ENCODE data around the gene RNF152.

RNF152 gene

GRCh38 chr18:61817086-61817485 lies 75.7 kb downstream of the RNF152 start:
- Histone ChIP-seq H3K4me3 (ENCODE audit: low read depth, low read length) (no peak overlapping the region), H3K27ac (no peak overlapping the region), H3K4me2 (ENCODE audit: low read length) (no peak overlapping the region), H3K9me3 (ENCODE audit: control insufficient read depth, low read length) (no peaks in the 10 kb centered on the region), H3K27me3 (ENCODE audit: control insufficient read depth, insufficient read depth, low read length) (no peaks in the 10 kb centered on the region), H2AFZ (no peak overlapping the region), H3K36me3 (ENCODE audit: control insufficient read depth, insufficient read depth, low read length) (no peaks in the 10 kb centered on the region), H3K9ac (no peak overlapping the region), H3K79me2 (no peaks in the 10 kb centered on the region), H3K4me1 (no peaks in the 10 kb centered on the region)
- TF ChIP-seq, protein P1, sequence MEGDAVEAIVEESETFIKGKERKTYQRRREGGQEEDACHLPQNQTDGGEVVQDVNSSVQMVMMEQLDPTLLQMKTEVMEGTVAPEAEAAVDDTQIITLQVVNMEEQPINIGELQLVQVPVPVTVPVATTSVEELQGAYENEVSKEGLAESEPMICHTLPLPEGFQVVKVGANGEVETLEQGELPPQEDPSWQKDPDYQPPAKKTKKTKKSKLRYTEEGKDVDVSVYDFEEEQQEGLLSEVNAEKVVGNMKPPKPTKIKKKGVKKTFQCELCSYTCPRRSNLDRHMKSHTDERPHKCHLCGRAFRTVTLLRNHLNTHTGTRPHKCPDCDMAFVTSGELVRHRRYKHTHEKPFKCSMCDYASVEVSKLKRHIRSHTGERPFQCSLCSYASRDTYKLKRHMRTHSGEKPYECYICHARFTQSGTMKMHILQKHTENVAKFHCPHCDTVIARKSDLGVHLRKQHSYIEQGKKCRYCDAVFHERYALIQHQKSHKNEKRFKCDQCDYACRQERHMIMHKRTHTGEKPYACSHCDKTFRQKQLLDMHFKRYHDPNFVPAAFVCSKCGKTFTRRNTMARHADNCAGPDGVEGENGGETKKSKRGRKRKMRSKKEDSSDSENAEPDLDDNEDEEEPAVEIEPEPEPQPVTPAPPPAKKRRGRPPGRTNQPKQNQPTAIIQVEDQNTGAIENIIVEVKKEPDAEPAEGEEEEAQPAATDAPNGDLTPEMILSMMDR (IDR thresholded peaks at IDR 0.05) = no peak

DNA sequence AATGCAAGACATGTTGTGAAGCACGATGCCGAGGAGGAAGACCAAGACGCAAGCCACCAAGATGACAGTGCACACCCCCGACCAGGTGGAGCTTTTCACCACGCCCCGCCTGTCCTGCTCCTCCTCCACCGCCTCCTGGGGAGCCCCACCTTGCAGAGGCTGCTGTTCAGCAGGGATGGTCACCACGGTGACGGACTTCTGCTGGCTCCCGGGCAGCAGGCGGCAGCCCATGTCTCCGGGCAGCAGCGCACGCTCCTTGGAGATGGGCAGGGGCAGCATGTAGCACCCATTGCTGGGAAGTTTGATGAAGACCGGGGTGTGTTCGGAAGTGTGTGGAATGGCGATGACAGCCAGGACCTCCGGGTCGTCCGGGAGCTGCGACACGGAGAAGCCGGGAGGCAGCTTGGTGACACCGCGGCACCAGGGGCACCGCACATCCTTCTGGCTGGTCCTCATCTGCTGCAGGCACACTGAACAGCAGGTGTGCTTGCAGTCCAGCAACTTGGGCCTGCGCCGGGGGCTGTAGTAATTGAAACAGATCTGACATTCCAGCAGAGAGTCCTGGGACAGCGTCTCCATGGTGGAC lies 76.8 kb downstream of the RNF152 start:
- no peak overlapping the region for H3K9ac ChIP-seq
- H3K4me1 ChIP-seq = no peaks in the 10 kb centered on the region
- no peak overlapping the region for H3K4me2 ChIP-seq (ENCODE audit: low read length)
- H3K27ac ChIP-seq = no peak overlapping the region
- H3K36me3 ChIP-seq (ENCODE audit: control insufficient read depth, insufficient read depth, low read length) = no peaks in the 10 kb centered on the region
- TF ChIP-seq, protein P1 (IDR thresholded peaks at IDR 0.05) = no peak
- no peaks in the 10 kb centered on the region for H3K79me2 ChIP-seq
- no peaks in the 10 kb centered on the region for H3K9me3 ChIP-seq (ENCODE audit: control insufficient read depth, low read length)
- H2AFZ ChIP-seq = no peak overlapping the region
- H3K27me3 ChIP-seq (ENCODE audit: control insufficient read depth, insufficient read depth, low read length) = no peaks in the 10 kb centered on the region
- no peak overlapping the region for H3K4me3 ChIP-seq (ENCODE audit: low read depth, low read length)

DNA sequence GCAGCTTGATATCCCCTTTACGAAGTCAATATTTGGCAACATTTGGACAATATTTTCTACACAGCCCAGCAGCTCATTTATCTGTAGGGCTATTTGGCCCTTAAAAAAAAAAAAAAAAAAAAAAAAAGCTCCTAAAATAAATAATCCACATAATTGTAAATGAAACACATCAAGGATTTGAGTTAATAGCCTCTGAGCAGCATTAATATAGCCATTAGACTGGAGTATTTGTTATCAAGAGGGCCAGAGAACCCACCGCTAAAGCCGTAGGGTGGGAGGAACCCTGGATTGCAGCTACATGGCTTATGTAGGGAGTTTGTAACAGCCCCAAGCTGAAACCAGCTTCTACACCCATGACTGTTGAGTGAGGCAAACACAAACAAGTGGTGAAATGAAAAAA lies 84.5 kb downstream of the RNF152 start:
- H3K4me1 ChIP-seq = no peaks in the 10 kb centered on the region
- no peak overlapping the region for H3K27ac ChIP-seq

GRCh38 chr18:61803393-61803792 lies 89.4 kb downstream of the RNF152 start:
- no peaks in the 10 kb centered on the region for H3K4me1 ChIP-seq
- H3K27ac ChIP-seq = no peak overlapping the region
- H3K9me3 ChIP-seq (ENCODE audit: control insufficient read depth, low read length) = no peaks in the 10 kb centered on the region
- no peaks in the 10 kb centered on the region for H3K36me3 ChIP-seq (ENCODE audit: control insufficient read depth, insufficient read depth, low read length)
- no peaks in the 10 kb centered on the region for H3K27me3 ChIP-seq (ENCODE audit: control insufficient read depth, insufficient read depth, low read length)
- no peaks in the 10 kb centered on the region for H3K79me2 ChIP-seq
- TF ChIP-seq, protein P1 (IDR thresholded peaks at IDR 0.05) = no peak
- no peak overlapping the region for H3K4me2 ChIP-seq (ENCODE audit: low read length)
- H3K4me3 ChIP-seq (ENCODE audit: low read depth, low read length) = no peak overlapping the region
- no peak overlapping the region for H2AFZ ChIP-seq
- no peak overlapping the region for H3K9ac ChIP-seq

More for the DNA sequence above, 84.5 kb downstream of the RNF152 start:
- Histone ChIP-seq H3K79me2 (no peaks in the 10 kb centered on the region), H3K9me3 (ENCODE audit: control insufficient read depth, low read length) (no peaks in the 10 kb centered on the region), H3K9ac (no peak overlapping the region), H3K27me3 (ENCODE audit: control insufficient read depth, insufficient read depth, low read length) (no peaks in the 10 kb centered on the region), H3K4me2 (ENCODE audit: low read length) (no peak overlapping the region), H3K36me3 (ENCODE audit: control insufficient read depth, insufficient read depth, low read length) (no peaks in the 10 kb centered on the region), H2AFZ (no peak overlapping the region), H3K4me3 (ENCODE audit: low read depth, low read length) (no peak overlapping the region)
- TF ChIP-seq, protein P1 (IDR thresholded peaks at IDR 0.05) = no peak
